Activated CD4-positive, alpha-beta T cell treated with anti-CD3 and anti-CD28 coated beads, Interleukin-2, amount 10 ng/mL, durations not matched to agents 7 days and 5 days (primary cell): ENCODE results near the gene CLK3. TPM values are rescaled to one million over a fixed set of nuclear protein-coding genes. Genes with fewer than 3 reads are reported as not detected.

ENCODE experiments used
- CTCF ChIA-PET: fragments of 350-600 bp; sonication (Branson Sonifier 250); formaldehyde crosslinking; loops from one replicate; lab custom pipeline; 2021; ENCODE audit warnings: antibody characterized with exemption; lab: Charles Lee
- POLR2A ChIA-PET: fragments of 350-600 bp; sonication (Branson Sonifier 250); formaldehyde crosslinking; loops from one replicate; lab custom pipeline; 2021; ENCODE audit warnings: antibody characterized with exemption; lab: Charles Lee
- DNase-seq: peaks from one replicate; pipeline ENCODE4 v3.0.0-alpha.2; 2020
- H3K27ac Mint-ChIP-seq: one replicate; pipeline ENCODE4 v1.8.0; 2021; ENCODE audit warnings: mild to moderate bottlenecking, moderate library complexity, mixed read lengths
- H3K27me3 Mint-ChIP-seq: one replicate; pipeline ENCODE4 v1.8.0; 2021; ENCODE audit warnings: mixed read lengths
- H3K36me3 Mint-ChIP-seq: one replicate; pipeline ENCODE4 v1.8.0; 2021; ENCODE audit warnings: low read depth, mixed read lengths
- H3K4me1 Mint-ChIP-seq: one replicate; pipeline ENCODE4 v1.8.0; 2021; ENCODE audit warnings: mixed read lengths
- H3K4me3 Mint-ChIP-seq: one replicate; pipeline ENCODE4 v1.8.0; 2021; ENCODE audit warnings: mild to moderate bottlenecking, moderate library complexity, mixed read lengths
- H3K9me3 Mint-ChIP-seq: one replicate; pipeline ENCODE4 v1.8.0; 2021; ENCODE audit warnings: mixed read lengths
- total RNA-seq, 2 experiments: library from RNA; stranded (reverse); gene quantifications; one replicate each; pipeline ENCODE4 v1.2.3, GENCODE V29; 2021

CLK3 gene
- total RNA-seq, 2 experiments from 2014 or later: 126 to 134 TPM

DNA sequence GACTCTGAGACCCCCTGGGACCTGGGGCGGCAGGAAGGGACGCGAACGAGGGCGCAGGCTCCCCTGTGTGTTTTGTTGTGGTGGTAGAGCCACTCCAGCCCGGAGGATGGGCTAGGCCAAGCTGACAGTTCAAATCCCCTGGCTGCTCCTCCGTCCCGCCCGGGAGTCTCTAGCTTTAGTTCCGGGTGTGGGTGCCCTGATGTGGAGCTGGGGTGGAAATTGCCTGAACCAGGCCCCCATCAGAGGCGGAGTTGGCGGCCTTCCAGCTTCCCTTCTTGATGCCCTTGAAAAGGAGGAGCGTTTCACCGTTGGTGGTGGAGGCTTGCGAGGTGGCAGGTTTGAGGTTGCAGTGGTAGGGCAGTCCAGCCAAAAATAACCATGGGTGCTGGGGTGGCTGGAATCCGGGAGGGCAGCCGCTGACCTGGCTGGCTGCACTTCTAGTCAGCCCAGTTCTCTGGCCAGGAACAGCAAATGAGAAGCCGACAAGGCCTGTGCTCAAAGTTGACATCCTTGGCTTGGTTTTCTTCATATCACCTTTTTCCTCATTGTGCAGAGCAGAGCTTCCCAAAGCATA is 817 bp downstream of the CLK3 start:
- H3K27me3 Mint-ChIP-seq: no peaks in the 10 kb centered on the region
- H3K27ac Mint-ChIP-seq: peak overlapping the region; percentile 96
- POLR2A ChIA-PET: interaction anchor here (1.2 kb wide), 1 partner anchor 172 kb away, joined by 3 read pairs; no protein-coding TSS in a partner anchor
- H3K4me1 Mint-ChIP-seq: peaks cover 59% of the 10 kb centered on the region
- CTCF ChIA-PET: interaction anchor here (0.6 to 15.1 kb wide), 9 partner anchors 12 to 254 kb away, joined by 3 to 144 read pairs (median 5); no protein-coding TSS in a partner anchor
- H3K4me3 Mint-ChIP-seq: peak overlapping the region; percentile 85
- H3K9me3 Mint-ChIP-seq: no peaks in the 10 kb centered on the region
- DNase-seq: peak; percentile 74
- peaks cover 27% of the 10 kb centered on the region for H3K36me3 Mint-ChIP-seq

GRCh38 chr15:74616996-74617395 is 1.4 kb downstream of the CLK3 start:
- Mint-ChIP-seq H3K27me3 (no peaks in the 10 kb centered on the region), H3K4me1 (peaks cover 61% of the 10 kb centered on the region), H3K4me3 (peak overlapping the region; percentile 85), H3K9me3 (no peaks in the 10 kb centered on the region), H3K27ac (peak overlapping the region; percentile 96), H3K36me3 (peaks cover 31% of the 10 kb centered on the region)
- ChIA-PET POLR2A (no interaction called here), CTCF (interaction anchor here (0.6 to 15.1 kb wide), 9 partner anchors 13 to 254 kb away, joined by 3 to 144 read pairs (median 3); partner anchors contain the start of gene UBL7)
- no peak for DNase-seq

DNA sequence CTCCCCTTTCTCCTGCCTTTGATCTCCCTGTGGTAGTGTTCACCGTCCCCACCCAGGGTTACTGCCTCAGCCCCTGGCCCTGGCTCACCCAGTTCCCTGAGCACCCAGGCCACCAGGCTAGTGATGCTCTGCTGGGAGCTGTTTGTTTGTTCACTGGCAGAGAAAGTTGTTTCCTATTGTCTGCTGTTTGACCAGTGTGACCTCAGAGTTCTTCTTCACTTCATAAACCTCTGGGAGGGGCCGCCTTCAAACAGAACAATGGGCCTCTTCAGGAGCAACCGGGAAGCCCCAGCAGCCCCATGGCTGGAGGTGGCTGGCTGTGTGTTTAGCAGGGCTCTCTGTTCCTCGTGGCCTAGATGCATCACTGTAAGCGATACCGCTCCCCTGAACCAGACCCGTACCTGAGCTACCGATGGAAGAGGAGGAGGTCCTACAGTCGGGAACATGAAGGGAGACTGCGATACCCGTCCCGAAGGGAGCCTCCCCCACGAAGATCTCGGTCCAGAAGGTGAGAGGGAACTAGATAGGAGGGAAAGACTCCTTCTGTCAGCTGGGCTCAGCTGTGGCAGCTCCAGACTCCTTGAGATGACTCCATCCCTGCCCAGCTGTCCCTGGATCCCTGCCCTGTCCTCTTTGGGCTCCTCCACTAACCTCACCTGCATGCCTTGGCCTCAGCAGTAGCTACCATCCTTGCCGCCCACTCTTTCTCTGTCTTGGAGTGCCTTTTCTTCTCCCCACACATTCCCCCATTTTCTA is 3.4 kb downstream of the CLK3 start:
- Mint-ChIP-seq H3K4me3 (no peak overlapping the region), H3K36me3 (peaks cover 45% of the 10 kb centered on the region), H3K27me3 (no peaks in the 10 kb centered on the region), H3K27ac (no peak overlapping the region), H3K4me1 (peaks cover 51% of the 10 kb centered on the region), H3K9me3 (no peaks in the 10 kb centered on the region)
- DNase-seq: no peak
- ChIA-PET CTCF (interaction anchor here (0.5 to 15.1 kb wide), 6 partner anchors 14 to 332 kb away, joined by 3 to 144 read pairs (median 4); partner anchors contain the start of gene ARID3B), POLR2A (no interaction called here)

GRCh38 chr15:74619916-74620635 is 4.4 kb downstream of the CLK3 start:
- DNase-seq: no peak
- CTCF ChIA-PET: interaction anchor here (0.8 to 15.1 kb wide), 3 partner anchors 8 to 281 kb away, joined by 3 to 144 read pairs (median 5); no protein-coding TSS in a partner anchor
- Mint-ChIP-seq H3K4me3 (no peak overlapping the region), H3K36me3 (peaks cover 54% of the 10 kb centered on the region), H3K4me1 (peaks cover 52% of the 10 kb centered on the region), H3K27me3 (no peaks in the 10 kb centered on the region), H3K27ac (no peak overlapping the region), H3K9me3 (no peaks in the 10 kb centered on the region)
- POLR2A ChIA-PET: no interaction called here

DNA sequence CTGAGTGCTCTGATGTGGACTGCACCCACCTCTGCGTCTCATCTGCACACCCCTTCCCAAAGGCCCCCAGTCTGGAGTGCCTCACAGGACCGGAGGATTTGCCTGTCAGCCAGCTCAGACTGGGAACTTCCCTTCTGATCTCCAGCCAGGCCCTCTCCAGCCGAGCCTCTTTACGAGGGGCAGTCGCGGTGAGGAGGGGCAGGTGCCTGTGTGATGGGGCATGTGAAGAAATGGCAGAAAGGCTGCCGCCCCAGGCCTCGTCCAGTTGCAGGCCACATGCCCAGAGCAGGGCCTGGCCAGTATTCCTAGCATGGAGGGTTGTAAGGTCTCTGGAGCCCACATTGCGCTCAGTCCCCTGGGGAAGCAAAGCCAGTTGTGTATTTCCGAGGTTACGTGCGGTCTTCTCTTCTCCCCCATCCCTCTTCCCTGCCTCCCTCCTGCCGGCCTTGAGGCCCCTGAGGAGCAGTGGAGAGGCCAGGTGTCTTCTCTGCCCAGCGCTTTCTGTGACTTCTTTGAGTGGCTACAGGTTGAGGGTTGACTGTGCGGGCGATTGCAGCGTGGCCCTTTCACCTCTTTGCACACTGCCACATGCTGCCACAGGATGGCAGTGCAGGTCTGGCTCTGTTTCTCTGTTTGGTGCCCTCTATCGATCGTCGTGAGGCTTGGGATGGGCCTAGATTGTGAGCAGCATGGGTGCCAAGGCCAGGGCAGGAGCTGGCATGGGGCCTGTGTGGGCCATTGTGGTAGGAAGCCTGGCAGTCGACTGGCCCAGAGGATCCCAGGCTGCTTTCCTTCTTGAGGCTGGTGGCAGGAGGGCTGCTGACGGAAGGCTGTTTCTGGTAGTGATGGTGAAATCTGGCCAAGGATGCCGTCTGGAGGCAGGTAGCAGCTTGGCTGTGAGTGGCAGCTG is 5.3 kb downstream of the CLK3 start:
- Mint-ChIP-seq H3K4me1 (peaks cover 60% of the 10 kb centered on the region), H3K27me3 (no peaks in the 10 kb centered on the region), H3K9me3 (no peaks in the 10 kb centered on the region), H3K27ac (peak overlapping the region; percentile 43), H3K4me3 (no peak overlapping the region), H3K36me3 (peaks cover 63% of the 10 kb centered on the region)
- ChIA-PET CTCF (interaction anchor here (0.5 to 15.1 kb wide), 21 partner anchors 9 to 283 kb away, joined by 3 to 144 read pairs (median 3); partner anchors contain the start of gene EDC3), POLR2A (no interaction called here)
- DNase-seq: peak; percentile 88

DNA sequence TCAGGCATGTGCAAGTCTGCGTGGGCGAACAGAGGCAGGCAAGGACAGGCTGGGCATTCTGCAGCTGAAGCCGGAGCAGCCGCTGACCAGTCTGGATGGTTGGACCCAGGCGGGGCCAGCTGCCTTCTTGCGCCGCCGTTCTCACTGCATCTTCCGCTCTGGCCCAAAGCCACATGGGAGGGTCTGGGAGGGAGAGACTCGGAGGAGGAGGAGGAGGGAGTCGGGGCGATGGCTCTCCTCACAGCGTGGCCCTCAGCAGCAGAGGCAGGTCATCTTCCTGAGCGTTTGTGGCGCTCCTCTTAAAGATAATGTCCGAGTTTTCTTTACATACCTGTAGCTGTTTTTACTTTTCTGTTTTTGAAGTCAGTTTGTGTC is 5.9 kb downstream of the CLK3 start:
- no peak overlapping the region for H3K4me3 Mint-ChIP-seq
- H3K36me3 Mint-ChIP-seq: peaks cover 66% of the 10 kb centered on the region
- CTCF ChIA-PET: interaction anchor here (0.5 to 15.1 kb wide), 19 partner anchors 11 to 282 kb away, joined by 3 to 144 read pairs (median 3); partner anchors contain the start of gene EDC3
- no peak for DNase-seq
- H3K4me1 Mint-ChIP-seq: peaks cover 64% of the 10 kb centered on the region
- H3K27me3 Mint-ChIP-seq: no peaks in the 10 kb centered on the region
- no peak overlapping the region for H3K27ac Mint-ChIP-seq
- H3K9me3 Mint-ChIP-seq: no peaks in the 10 kb centered on the region
- POLR2A ChIA-PET: no interaction called here

DNA sequence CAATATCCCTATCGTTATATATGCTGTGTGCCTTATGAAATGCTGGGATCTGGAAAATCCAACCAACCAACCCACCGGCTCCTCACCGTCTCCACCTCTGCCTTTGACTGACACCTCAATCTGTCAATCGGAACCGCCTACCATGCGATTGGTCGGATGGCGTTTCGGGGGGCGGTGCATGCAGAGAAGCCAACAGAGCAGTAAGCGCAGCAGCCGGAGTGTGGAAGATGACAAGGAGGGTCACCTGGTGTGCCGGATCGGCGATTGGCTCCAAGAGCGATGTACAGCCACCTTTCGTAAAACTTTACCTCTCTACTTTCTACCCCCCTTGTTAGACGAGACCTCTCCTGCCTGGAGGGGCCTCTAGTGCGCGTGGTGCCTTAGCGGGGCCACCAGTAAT is 6.3 kb downstream of the CLK3 start:
- POLR2A ChIA-PET: no interaction called here
- CTCF ChIA-PET: interaction anchor here (0.7 to 15.1 kb wide), 11 partner anchors 11 to 249 kb away, joined by 3 to 144 read pairs (median 3); partner anchors contain the start of gene EDC3
- peaks cover 64% of the 10 kb centered on the region for H3K4me1 Mint-ChIP-seq
- H3K4me3 Mint-ChIP-seq: no peak overlapping the region
- no peak overlapping the region for H3K27ac Mint-ChIP-seq
- H3K36me3 Mint-ChIP-seq: peaks cover 66% of the 10 kb centered on the region
- H3K9me3 Mint-ChIP-seq: no peaks in the 10 kb centered on the region
- DNase-seq: no peak
- no peaks in the 10 kb centered on the region for H3K27me3 Mint-ChIP-seq

- ChIA-PET POLR2A (no interaction called here), CTCF (interaction anchor here (1.2 to 15.1 kb wide), 2 partner anchors 10 to 149 kb away, joined by 4 to 144 read pairs; no protein-coding TSS in a partner anchor)
- Mint-ChIP-seq H3K4me1 (peaks cover 63% of the 10 kb centered on the region), H3K27me3 (no peaks in the 10 kb centered on the region), H3K36me3 (peaks cover 67% of the 10 kb centered on the region), H3K4me3 (no peak overlapping the region), H3K27ac (no peak overlapping the region), H3K9me3 (no peaks in the 10 kb centered on the region)
- no peak for DNase-seq
Measured at GRCh38 chr15:74622758-74623157, 7.1 kb downstream of the CLK3 start.

DNA sequence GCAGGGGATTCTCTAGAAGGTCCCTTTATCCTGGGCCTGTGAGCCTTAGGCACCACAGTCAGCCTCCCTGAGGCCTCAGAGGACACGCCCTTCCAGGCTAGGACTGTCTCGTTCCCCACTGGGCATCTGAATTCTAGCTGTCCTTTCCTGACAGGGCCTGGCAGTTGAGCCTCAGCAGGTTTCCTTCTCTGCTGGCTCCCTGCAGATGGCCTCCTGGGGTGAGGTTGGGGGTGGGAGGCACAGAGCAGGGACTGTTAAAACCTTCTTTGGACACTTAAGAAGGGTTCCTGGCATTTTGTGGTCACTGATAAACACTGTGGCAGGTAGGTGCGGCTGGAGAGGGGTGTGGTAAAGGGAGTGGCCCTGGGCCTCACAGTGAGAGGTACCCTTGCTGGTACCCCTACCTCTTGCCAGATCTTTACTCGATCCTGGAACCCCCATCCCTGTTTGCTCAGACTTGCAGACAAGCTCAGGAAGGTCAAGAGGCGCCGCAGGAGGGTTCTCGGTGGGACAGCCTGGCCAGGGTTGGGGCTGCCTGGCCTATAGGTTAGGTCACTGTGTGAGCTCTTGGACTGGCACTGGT is 8.5 kb downstream of the CLK3 start:
- POLR2A ChIA-PET: no interaction called here
- DNase-seq: no peak
- Mint-ChIP-seq H3K27me3 (no peaks in the 10 kb centered on the region), H3K36me3 (peaks cover 77% of the 10 kb centered on the region), H3K4me1 (peaks cover 55% of the 10 kb centered on the region), H3K4me3 (no peak overlapping the region), H3K27ac (no peak overlapping the region), H3K9me3 (no peaks in the 10 kb centered on the region)
- CTCF ChIA-PET: interaction anchor here (0.6 to 15.1 kb wide), 7 partner anchors 9 to 251 kb away, joined by 3 to 144 read pairs (median 5); no protein-coding TSS in a partner anchor

DNA sequence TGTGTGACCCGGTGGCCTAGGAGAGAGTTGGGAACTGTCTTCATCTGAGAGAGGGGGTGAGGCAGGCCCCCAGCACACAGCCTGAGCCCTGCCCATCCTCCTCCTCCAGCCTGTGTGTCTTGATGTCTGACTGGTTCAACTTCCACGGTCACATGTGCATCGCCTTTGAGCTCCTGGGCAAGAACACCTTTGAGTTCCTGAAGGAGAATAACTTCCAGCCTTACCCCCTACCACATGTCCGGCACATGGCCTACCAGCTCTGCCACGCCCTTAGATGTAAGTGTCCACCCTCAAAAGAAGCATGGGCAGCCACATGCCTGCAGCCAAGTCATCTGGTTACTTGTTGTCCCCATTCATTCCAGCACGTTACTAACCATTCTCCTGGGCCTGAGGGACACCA is 10.1 kb downstream of the CLK3 start:
- POLR2A ChIA-PET: no interaction called here
- Mint-ChIP-seq H3K27me3 (no peaks in the 10 kb centered on the region), H3K9me3 (no peaks in the 10 kb centered on the region), H3K27ac (no peak overlapping the region), H3K36me3 (peaks cover 73% of the 10 kb centered on the region), H3K4me1 (peaks cover 44% of the 10 kb centered on the region), H3K4me3 (no peak overlapping the region)
- no peak for DNase-seq
- CTCF ChIA-PET: interaction anchor here (0.6 to 14.4 kb wide), 4 partner anchors 8 to 253 kb away, joined by 3 to 144 read pairs (median 3); partner anchors contain the start of gene CLK3

- H3K27me3 Mint-ChIP-seq: no peaks in the 10 kb centered on the region
- H3K4me3 Mint-ChIP-seq: no peak overlapping the region
- H3K36me3 Mint-ChIP-seq: peaks cover 68% of the 10 kb centered on the region
- H3K4me1 Mint-ChIP-seq: peaks cover 38% of the 10 kb centered on the region
- no peak for DNase-seq
- POLR2A ChIA-PET: no interaction called here
- H3K27ac Mint-ChIP-seq: peak overlapping the region; percentile 82
- H3K9me3 Mint-ChIP-seq: no peaks in the 10 kb centered on the region
- CTCF ChIA-PET: interaction anchor here (0.7 to 14.4 kb wide), 2 partner anchors 9 to 144 kb away, joined by 3 to 144 read pairs; partner anchors contain the start of gene CLK3
Measured at GRCh38 chr15:74626336-74626735, 10.7 kb downstream of the CLK3 start.
